CD4-positive, alpha-beta T cell (primary cell): Measurements from ENCODE around the gene MT1X. TPM values are rescaled to one million over a fixed set of nuclear protein-coding genes. Genes with fewer than 3 reads are reported as not detected.

Experiments
- ATAC-seq: fragments of 200-7000 bp; cut with Tn5 transposase; one replicate; pipeline ENCODE4 v1.10.0; 2022; ENCODE audit warnings: mild to moderate bottlenecking; ENCODE audit not compliant: poor library complexity
- CTCF ChIA-PET: fragments of 350-600 bp; sonication (Branson Sonifier 250); formaldehyde crosslinking; loops from one replicate; lab custom pipeline; 2021; ENCODE audit warnings: antibody characterized with exemption, inconsistent platforms; lab: Charles Lee
- POLR2A ChIA-PET: fragments of 350-600 bp; sonication (Branson Sonifier 250); formaldehyde crosslinking; loops from one replicate; lab custom pipeline; 2021; ENCODE audit warnings: antibody characterized with exemption, inconsistent platforms; lab: Charles Lee
- DNase-seq, 14 experiments: peaks; one replicate each; pipeline ENCODE4 v3.0.0-alpha.2; 2013 to 2020; ENCODE audit warnings: mixed read lengths in 2 of 14
- H3K27ac ChIP-seq, 2 donors: one replicate each; pipeline versions ENCODE4 v1.5.1 to v1.7.0; 2013; ENCODE audit warnings: low read length in 2 of 2, low read depth in 1 of 2, mild to moderate bottlenecking in 1 of 2
- H3K27me3 ChIP-seq, 2 experiments: 1 replicate in 1 of 2; 2 replicates in 1 of 2; pipeline versions ENCODE4 v1.6.1 to v1.7.0; 2013; ENCODE audit warnings: low read length in 2 of 2, control low read depth in 1 of 2, mild to moderate bottlenecking in 1 of 2, moderate library complexity in 1 of 2; ENCODE audit not compliant: insufficient read depth in 2 of 2, control insufficient read depth in 1 of 2
- H3K36me3 ChIP-seq: one replicate; pipeline ENCODE4 v1.6.1; 2013; ENCODE audit warnings: low read length, control low read depth; ENCODE audit not compliant: insufficient read depth
- H3K4me1 ChIP-seq: one replicate; pipeline ENCODE4 v1.6.1; 2013; ENCODE audit warnings: low read length, control low read depth; ENCODE audit not compliant: insufficient read depth
- H3K4me3 ChIP-seq: one replicate; pipeline ENCODE4 v1.5.1; 2013; ENCODE audit warnings: mild to moderate bottlenecking, low read length, moderate library complexity
- H3K9me3 ChIP-seq, 2 experiments: 1 replicate in 1 of 2; 2 replicates in 1 of 2; pipeline versions ENCODE4 v1.6.1 to v1.7.0; 2013; ENCODE audit warnings: low read length in 2 of 2, mild to moderate bottlenecking in 2 of 2, control low read depth in 1 of 2, moderate library complexity in 1 of 2; ENCODE audit not compliant: control insufficient read depth in 1 of 2, insufficient read depth in 1 of 2
- H3K27ac Mint-ChIP-seq: one replicate; pipeline ENCODE4 v1.8.0; 2020; ENCODE audit warnings: mixed read lengths
- H3K27me3 Mint-ChIP-seq: one replicate; pipeline ENCODE4 v1.8.0; 2021; ENCODE audit warnings: mixed read lengths
- H3K36me3 Mint-ChIP-seq: one replicate; pipeline ENCODE4 v1.8.0; 2021; ENCODE audit warnings: low read depth, mixed read lengths
- H3K4me1 Mint-ChIP-seq: one replicate; pipeline ENCODE4 v1.8.0; 2021; ENCODE audit warnings: low read depth, mixed read lengths
- H3K4me3 Mint-ChIP-seq: one replicate; pipeline ENCODE4 v1.8.0; 2020; ENCODE audit warnings: mild to moderate bottlenecking, mixed read lengths
- H3K9me3 Mint-ChIP-seq: one replicate; pipeline ENCODE4 v1.8.0; 2020; ENCODE audit warnings: mixed read lengths
- CTCF ChIP-seq: fragments of 200-600 bp; IDR thresholded peaks from one replicate; pipeline ENCODE4 v1.8.0; 2022; ENCODE audit warnings: antibody characterized with exemption, mild to moderate bottlenecking
- intact Hi-C, 2 experiments: fragments of 100-400 bp; cut with DNase I in 1 of 2; cut with micrococcal nuclease in 1 of 2; formaldehyde crosslinking; loops; one replicate each; pipeline versions ENCODE4 v1.15.1 to v1.9.0; 2023 to 2025; cut with DNase I, micrococcal nuclease
- total RNA-seq, 174 experiments: library from RNA in 2 of 174; stranded (reverse) in 2 of 174; gene quantifications; one replicate each; pipeline ENCODE4 v1.2.3 and lab custom pipeline; 2021 to 2026

Gene MT1X
- total RNA-seq, 2 experiments from 2014 or later: 10.9 to 14.1 TPM

DNA sequence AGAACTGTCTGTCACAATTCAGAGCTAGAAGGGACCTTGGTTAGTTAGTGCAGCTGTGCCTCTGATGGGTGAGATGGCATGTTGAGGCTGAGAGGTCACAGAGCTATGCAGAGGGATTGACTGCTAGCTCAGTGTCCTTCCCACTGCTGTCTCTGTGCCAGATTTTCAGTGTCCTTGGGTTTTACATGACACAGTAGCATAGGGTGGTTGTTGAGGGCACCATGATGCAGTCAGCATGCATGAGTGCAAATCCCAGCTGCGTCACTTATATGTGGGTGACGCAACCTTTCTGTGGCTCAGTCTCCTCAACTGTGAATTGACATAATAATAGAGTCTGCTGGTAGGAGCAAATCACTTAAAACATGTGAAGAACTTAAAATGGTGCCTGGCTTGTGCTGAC, 41.1 kb upstream of the MT1X start:
- Mint-ChIP-seq H3K4me1 (peaks cover 43% of the 10 kb centered on the region), H3K36me3 (no peaks in the 10 kb centered on the region), H3K4me3 (no peak overlapping the region), H3K27ac (no peak overlapping the region), H3K27me3 (peaks cover 51% of the 10 kb centered on the region), H3K9me3 (no peaks in the 10 kb centered on the region)
- no peak for TF ChIP-seq CTCF
- H3K27me3 ChIP-seq: peaks cover 34 to 40% of the 10 kb centered on the region in 2 experiments
- ATAC-seq: no peak
- H3K27ac ChIP-seq: no peak overlapping the region
- peaks cover 36% of the 10 kb centered on the region for H3K4me1 ChIP-seq
- intact Hi-C loops: no loop called here
- ChIA-PET CTCF (interaction anchor here (3.6 kb wide), 1 partner anchor 61 kb away, joined by 20 read pairs; no protein-coding TSS in a partner anchor), POLR2A (interaction anchor here (4.0 kb wide), 1 partner anchor 32 kb away, joined by 26 read pairs; the partner anchor contains the start of gene MT2A)
- no peaks in the 10 kb centered on the region for H3K36me3 ChIP-seq
- no peak overlapping the region for H3K4me3 ChIP-seq
- no peaks in the 10 kb centered on the region for H3K9me3 ChIP-seq
- DNase-seq: no peak

GRCh38 chr16:56643080-56643778, 39.0 kb upstream of the MT1X start:
- Histone ChIP-seq H3K4me3 (peak overlapping the region; percentile 46), H3K4me1 (peaks cover 25% of the 10 kb centered on the region), H3K9me3 (peaks cover 0 to 5% of the 10 kb centered on the region in 2 experiments), H3K27ac (no peak overlapping the region), H3K36me3 (no peaks in the 10 kb centered on the region), H3K27me3 (peaks cover 19 to 26% of the 10 kb centered on the region in 2 experiments)
- ChIA-PET CTCF (interaction anchor here (0.8 to 3.6 kb wide), 8 partner anchors 13 to 66 kb away, joined by 3 to 20 read pairs (median 4); partner anchors contain the start of gene MT1E), POLR2A (interaction anchor here (0.9 to 4.0 kb wide), 5 partner anchors 18 to 59 kb away, joined by 3 to 26 read pairs (median 4); partner anchors contain the start of genes MT1E and MT2A)
- Mint-ChIP-seq H3K4me3 (peak overlapping the region; percentile 74), H3K27ac (no peak overlapping the region), H3K4me1 (peaks cover 25% of the 10 kb centered on the region), H3K27me3 (peaks cover 43% of the 10 kb centered on the region), H3K9me3 (no peaks in the 10 kb centered on the region), H3K36me3 (no peaks in the 10 kb centered on the region)
- intact Hi-C loops: loop anchor here (1.0 to 2.0 kb wide), 3 partner anchors 40 to 66 kb away; no protein-coding TSS in a partner anchor
- ATAC-seq (peak; percentile 99), DNase-seq (peak; percentile 48 to 90 (median 70))
- TF ChIP-seq CTCF: peak; percentile 46

DNA sequence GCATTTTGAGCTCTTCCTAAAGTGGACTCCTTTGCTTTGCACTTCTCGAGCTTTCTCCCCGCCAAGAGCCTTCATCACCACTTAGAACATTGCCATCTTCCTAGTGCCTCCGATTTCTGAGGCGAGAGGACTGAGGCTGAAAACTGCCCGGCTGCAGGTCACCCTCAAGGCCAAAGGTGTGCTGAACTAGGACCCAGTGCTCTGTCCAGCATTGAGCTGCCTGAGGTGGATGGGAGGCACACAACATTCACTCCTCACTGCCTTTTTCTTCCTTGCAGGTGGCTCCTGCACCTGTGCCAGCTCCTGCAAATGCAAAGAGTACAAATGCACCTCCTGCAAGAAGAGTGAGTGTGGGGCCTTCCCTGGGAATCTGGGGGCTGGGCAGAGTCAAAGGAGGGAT, 38.4 kb upstream of the MT1X start:
- H3K4me3 Mint-ChIP-seq: peak overlapping the region; percentile 55
- H3K36me3 Mint-ChIP-seq: no peaks in the 10 kb centered on the region
- Histone ChIP-seq H3K4me1 (peaks cover 21% of the 10 kb centered on the region), H3K27ac (no peak overlapping the region), H3K36me3 (no peaks in the 10 kb centered on the region), H3K27me3 (peaks cover 14 to 26% of the 10 kb centered on the region in 2 experiments), H3K4me3 (peak overlapping the region; percentile 46), H3K9me3 (peaks cover 0 to 5% of the 10 kb centered on the region in 2 experiments)
- no peak overlapping the region for H3K27ac Mint-ChIP-seq
- no peaks in the 10 kb centered on the region for H3K9me3 Mint-ChIP-seq
- intact Hi-C loops: loop anchor here (1.0 to 2.0 kb wide), 3 partner anchors 41 to 67 kb away; no protein-coding TSS in a partner anchor
- CTCF ChIA-PET: interaction anchor here (0.8 to 3.6 kb wide), 8 partner anchors 13 to 67 kb away, joined by 3 to 20 read pairs (median 4); partner anchors contain the start of gene MT1E
- peaks cover 22% of the 10 kb centered on the region for H3K4me1 Mint-ChIP-seq
- ATAC-seq (no peak), DNase-seq (no peak)
- no peak for TF ChIP-seq CTCF
- POLR2A ChIA-PET: interaction anchor here (0.9 to 4.0 kb wide), 5 partner anchors 17 to 58 kb away, joined by 3 to 26 read pairs (median 4); partner anchors contain the start of genes MT1E and MT2A
- peaks cover 44% of the 10 kb centered on the region for H3K27me3 Mint-ChIP-seq
